Liver (tissue), 9 donors: ENCODE data around the gene ABCC8. TPM values are rescaled to one million over a fixed set of nuclear protein-coding genes. Genes with fewer than 3 reads are reported as not detected.

Source experiments
- DNase-seq: peaks from one replicate; pipeline ENCODE4 v3.0.0-alpha.2; 2017; ENCODE audit warnings: low spot score
- H3K27ac ChIP-seq, 2 donors: one replicate each; pipeline ENCODE4 v1.7.0; 2013; ENCODE audit warnings: inconsistent platforms in 2 of 2, low read length in 2 of 2, control low read depth in 1 of 2, low read depth in 1 of 2, mild to moderate bottlenecking in 1 of 2
- H3K27me3 ChIP-seq, 4 donors: one replicate each; pipeline versions ENCODE4 v1.6.1 to v1.7.0; 2013; ENCODE audit warnings: low read length in 3 of 4, inconsistent platforms in 1 of 4, mild to moderate bottlenecking in 1 of 4, moderate library complexity in 1 of 4; ENCODE audit not compliant: control insufficient read depth in 4 of 4, insufficient read depth in 4 of 4
- H3K36me3 ChIP-seq, 4 donors: one replicate each; pipeline versions ENCODE4 v1.6.1 to v1.7.0; 2013; ENCODE audit warnings: low read length in 3 of 4, mild to moderate bottlenecking in 3 of 4, low read depth in 1 of 4, moderate library complexity in 1 of 4; ENCODE audit not compliant: control insufficient read depth in 4 of 4, insufficient read depth in 3 of 4
- H3K4me1 ChIP-seq, 4 donors: one replicate each; pipeline versions ENCODE4 v1.6.1 to v1.7.0; 2013; ENCODE audit warnings: low read length in 3 of 4, mild to moderate bottlenecking in 3 of 4, moderate library complexity in 1 of 4; ENCODE audit not compliant: control insufficient read depth in 4 of 4, insufficient read depth in 4 of 4
- H3K4me3 ChIP-seq, 3 donors: one replicate each; pipeline versions ENCODE4 v1.6.1 to v1.7.0; 2013; ENCODE audit warnings: low read length in 3 of 3, control low read depth in 1 of 3, low read depth in 1 of 3, mild to moderate bottlenecking in 1 of 3
- H3K9ac ChIP-seq, 2 donors: one replicate each; pipeline ENCODE4 v1.7.0; 2013; ENCODE audit warnings: low read length in 2 of 2, mild to moderate bottlenecking in 2 of 2, moderate library complexity in 2 of 2, control low read depth in 1 of 2, low read depth in 1 of 2
- H3K9me3 ChIP-seq, 4 donors: one replicate each; pipeline versions ENCODE4 v1.6.1 to v1.7.0; 2013; ENCODE audit warnings: low read length in 3 of 4; ENCODE audit not compliant: control insufficient read depth in 4 of 4
- ATF3 ChIP-seq: IDR thresholded peaks from 2 replicates; pipeline ENCODE4 v1.6.1; 2016; ENCODE audit warnings: antibody characterized with exemption
- CTCF ChIP-seq: fragments of 150-350 bp; IDR thresholded peaks from 2 replicates; pipeline ENCODE4 v1.5.1; 2017; ENCODE audit warnings: improper control_type of control experiment, low read depth, low read length; ENCODE audit not compliant: missing input control
- EGR1 ChIP-seq, 2 donors: IDR thresholded peaks; 2 replicates each; pipeline ENCODE4 v1.6.1; 2016 to 2018; ENCODE audit warnings: antibody characterized with exemption in 2 of 2, low read depth in 2 of 2
- FOXA1 ChIP-seq: IDR thresholded peaks from 2 replicates; pipeline ENCODE4 v1.6.1; 2016; ENCODE audit warnings: antibody characterized with exemption
- FOXA2 ChIP-seq: IDR thresholded peaks from 2 replicates; pipeline ENCODE4 v1.6.1; 2016; ENCODE audit warnings: antibody characterized with exemption
- GABPA ChIP-seq, 2 donors: IDR thresholded peaks in 1 of 2; conservative IDR thresholded peaks in 1 of 2; 2 replicates each; pipeline ENCODE4 v1.6.1; 2016; ENCODE audit warnings: antibody characterized with exemption in 2 of 2, mild to moderate bottlenecking in 1 of 2, moderate library complexity in 1 of 2
- HNF4A ChIP-seq, 2 donors: conservative IDR thresholded peaks; 2 replicates each; pipeline ENCODE4 v1.6.1; 2016; ENCODE audit warnings: antibody characterized with exemption in 2 of 2, mild to moderate bottlenecking in 2 of 2
- HNF4G ChIP-seq: IDR thresholded peaks from 2 replicates; pipeline ENCODE4 v1.6.1; 2016; ENCODE audit warnings: antibody characterized with exemption
- JUND ChIP-seq, 2 donors: IDR thresholded peaks; 2 replicates each; pipeline ENCODE4 v1.6.1; 2016; ENCODE audit warnings: antibody characterized with exemption in 2 of 2
- MAX ChIP-seq: IDR thresholded peaks from 2 replicates; pipeline ENCODE4 v1.6.1; 2016; ENCODE audit warnings: antibody characterized with exemption
- NR2F2 ChIP-seq: IDR thresholded peaks from 2 replicates; pipeline ENCODE4 v1.6.1; 2016; ENCODE audit warnings: antibody characterized with exemption
- RAD21 ChIP-seq, 2 donors: IDR thresholded peaks; 2 replicates each; pipeline ENCODE4 v1.6.1; 2016; ENCODE audit warnings: antibody characterized with exemption in 2 of 2, mild to moderate bottlenecking in 2 of 2
- REST ChIP-seq: IDR thresholded peaks from 2 replicates; pipeline ENCODE4 v1.6.1; 2016; ENCODE audit warnings: antibody characterized with exemption, mild to moderate bottlenecking
- SP1 ChIP-seq: IDR thresholded peaks from 2 replicates; pipeline ENCODE4 v1.6.1; 2018; ENCODE audit warnings: antibody characterized with exemption, mild to moderate bottlenecking
- TAF1 ChIP-seq: conservative IDR thresholded peaks from 2 replicates; pipeline ENCODE4 v1.6.1; 2016; ENCODE audit warnings: antibody characterized with exemption, mild to moderate bottlenecking
- YY1 ChIP-seq: IDR thresholded peaks from 2 replicates; pipeline ENCODE4 v1.6.1; 2016; ENCODE audit warnings: antibody characterized with exemption, mild to moderate bottlenecking
- ZBTB33 ChIP-seq: IDR thresholded peaks from 2 replicates; pipeline ENCODE4 v1.6.1; 2016; ENCODE audit warnings: antibody characterized with exemption
- WGBS: extraction: QIAGEN DNeasy Blood & Tissue Kit; methylation state at CpG from one replicate; pipeline ENCODE4 v1.1.7; 2013; 5-methylcytosine and 5-hydroxymethylcytosine counted together
- polyA plus RNA-seq, 2 donors: library from polyadenylated mRNA; stranded (reverse) in 1 of 2; unstranded in 1 of 2; fragments of 200-250 nt in 1 of 2; fragments of >200 nt in 1 of 2; fragmentation: Nextera tagmentation in 1 of 2; extraction: Ambion mirVana in 1 of 2; gene quantifications; one replicate each; pipeline versions ENCODE4 v1.2.1 to v1.2.3, GENCODE V29; 2013 to 2015
- total RNA-seq, 2 donors: library from RNA; depleted of rRNA; stranded (reverse); fragments of >200 nt; gene quantifications; one replicate each; pipeline ENCODE4 v1.2.3, GENCODE V29; 2014
- donor health status: healthy.
- donor health status: healthy.
- donor health status: healthy.
- donor health status: healthy.
- donor health status: healthy.

ABCC8 gene
- total and polyA plus RNA-seq, 4 donors: 0.16 to 0.25 TPM; not detected in 2

- Histone ChIP-seq H3K9me3 (peaks cover 0 to 8% (median 3%) of the 10 kb centered on the region in 4 donors), H3K27ac (no peak overlapping the region), H3K9ac (no peak overlapping the region), H3K27me3 (no peaks in the 10 kb centered on the region), H3K4me3 (no peak overlapping the region), H3K4me1 (peaks cover 0 to under 1% (median 0%) of the 10 kb centered on the region in 4 donors), H3K36me3 (no peaks in the 10 kb centered on the region)
- TF ChIP-seq REST: no peak
- TF ChIP-seq FOXA2: no peak
- no peak for TF ChIP-seq HNF4A (conservative IDR thresholded peaks at IDR 0.05)
- no peak for TF ChIP-seq JUND (IDR thresholded peaks at IDR 0.05)
- no peak for TF ChIP-seq GABPA (IDR thresholded peaks at IDR 0.05 in 1 of 2, conservative IDR thresholded peaks at IDR 0.05 in 1 of 2)
- no peak for TF ChIP-seq NR2F2
- no peak for TF ChIP-seq EGR1 (IDR thresholded peaks at IDR 0.05; ENCODE audit: low read depth in 2 of 2)
- no peak for TF ChIP-seq MAX
- no peak for TF ChIP-seq ATF3
- 87% methylated on average over 1 of the region's 1 CpG for WGBS
- DNase-seq: no peak
Observed at GRCh38 chr11:17383461-17383860, 93.2 kb downstream of the ABCC8 start.

- TF ChIP-seq EGR1 (IDR thresholded peaks at IDR 0.05; ENCODE audit: low read depth in 2 of 2) (no peak), CTCF (no peak), TAF1 (no peak), MAX (no peak), ZBTB33 (no peak), RAD21 (IDR thresholded peaks at IDR 0.05) (no peak), HNF4A (conservative IDR thresholded peaks at IDR 0.05) (no peak), JUND (IDR thresholded peaks at IDR 0.05) (no peak), YY1 (no peak), REST (no peak), FOXA1 (no peak), HNF4G (no peak), SP1 (no peak), NR2F2 (no peak), GABPA (IDR thresholded peaks at IDR 0.05 in 1 of 2, conservative IDR thresholded peaks at IDR 0.05 in 1 of 2) (no peak), FOXA2 (no peak), ATF3 (no peak)
- no peaks in the 10 kb centered on the region for H3K27me3 ChIP-seq
Observed at GRCh38 chr11:17382046-17382728, 94.5 kb downstream of the ABCC8 start.

More at GRCh38 chr11:17382046-17382728, 94.5 kb downstream of the ABCC8 start:
- Histone ChIP-seq H3K36me3 (no peaks in the 10 kb centered on the region), H3K9me3 (peaks cover 0 to 11% (median 3%) of the 10 kb centered on the region in 4 donors), H3K4me3 (no peak overlapping the region), H3K27ac (no peak overlapping the region), H3K4me1 (no peaks in the 10 kb centered on the region), H3K9ac (no peak overlapping the region)
- WGBS: 83% methylated on average over 8 of the region's 8 CpGs
- DNase-seq: no peak
